Coronary artery (tissue), 2 donors: Measurements from ENCODE around the gene CCDC70.

Source experiments
- DNase-seq: peaks from one replicate; pipeline ENCODE4 v3.0.0-alpha.2; 2017; ENCODE audit warnings: low spot score
- H3K27ac ChIP-seq, 2 donors: fragments of 200-600 bp; sonication (generic); one replicate each; pipeline ENCODE4 v1.5.1; 2016 to 2019
- H3K4me3 ChIP-seq: fragments of 200-600 bp; sonication (generic); 2 replicates; pipeline ENCODE4 v1.5.1; 2016; ENCODE audit warnings: mild to moderate bottlenecking, moderate library complexity
- TF ChIP-seq, protein P1 (sequence below): fragments of 200-600 bp; sonication (generic); IDR thresholded peaks from one replicate; pipeline ENCODE4 v1.5.1; 2019; ENCODE audit warnings: antibody characterized with exemption

Gene CCDC70

GRCh38 chr13:51913421-51914136 is 51.8 kb downstream of the CCDC70 start:
- Histone ChIP-seq H3K4me3 (no peak overlapping the region), H3K27ac (no peak overlapping the region)
- DNase-seq = no peak
- TF ChIP-seq, protein P1, sequence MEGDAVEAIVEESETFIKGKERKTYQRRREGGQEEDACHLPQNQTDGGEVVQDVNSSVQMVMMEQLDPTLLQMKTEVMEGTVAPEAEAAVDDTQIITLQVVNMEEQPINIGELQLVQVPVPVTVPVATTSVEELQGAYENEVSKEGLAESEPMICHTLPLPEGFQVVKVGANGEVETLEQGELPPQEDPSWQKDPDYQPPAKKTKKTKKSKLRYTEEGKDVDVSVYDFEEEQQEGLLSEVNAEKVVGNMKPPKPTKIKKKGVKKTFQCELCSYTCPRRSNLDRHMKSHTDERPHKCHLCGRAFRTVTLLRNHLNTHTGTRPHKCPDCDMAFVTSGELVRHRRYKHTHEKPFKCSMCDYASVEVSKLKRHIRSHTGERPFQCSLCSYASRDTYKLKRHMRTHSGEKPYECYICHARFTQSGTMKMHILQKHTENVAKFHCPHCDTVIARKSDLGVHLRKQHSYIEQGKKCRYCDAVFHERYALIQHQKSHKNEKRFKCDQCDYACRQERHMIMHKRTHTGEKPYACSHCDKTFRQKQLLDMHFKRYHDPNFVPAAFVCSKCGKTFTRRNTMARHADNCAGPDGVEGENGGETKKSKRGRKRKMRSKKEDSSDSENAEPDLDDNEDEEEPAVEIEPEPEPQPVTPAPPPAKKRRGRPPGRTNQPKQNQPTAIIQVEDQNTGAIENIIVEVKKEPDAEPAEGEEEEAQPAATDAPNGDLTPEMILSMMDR = no peak

DNA sequence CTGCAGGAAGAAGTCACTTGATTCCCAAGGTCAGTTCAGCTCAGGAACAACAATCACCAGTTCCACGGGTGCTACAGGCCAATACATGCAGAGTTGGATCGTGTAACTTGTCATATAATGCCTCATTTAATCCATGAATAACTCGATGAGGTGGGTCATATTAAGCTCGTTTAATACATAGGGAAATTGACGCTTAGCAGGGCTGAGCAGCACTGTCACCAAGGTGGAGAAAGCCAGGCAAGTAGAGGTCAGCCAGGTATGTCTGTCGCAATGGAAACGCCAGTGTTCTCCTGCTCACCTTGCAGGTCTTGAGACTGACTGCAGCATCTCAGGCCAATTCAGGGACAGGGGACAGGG is 52.3 kb downstream of the CCDC70 start:
- TF ChIP-seq, protein P1 = no peak
- DNase-seq = no peak
- H3K4me3 ChIP-seq = no peak overlapping the region
- no peak overlapping the region for H3K27ac ChIP-seq
